AG04450 (cell line): Measurements from ENCODE around the gene ZCCHC7. TPM values are rescaled to one million over a fixed set of nuclear protein-coding genes. Genes with fewer than 3 reads are reported as not detected.

ENCODE experiments used
- CTCF ChIA-PET: fragments of 300-600, 350-600 bp; formaldehyde crosslinking; extraction: SDS; loops from one replicate; lab custom pipeline; 2022; ENCODE audit warnings: antibody characterized with exemption, inconsistent platforms; lab: Charles Lee
- POLR2A ChIA-PET: fragments of 350-600 bp; formaldehyde crosslinking; extraction: SDS; loops from one replicate; lab custom pipeline; 2021; ENCODE audit warnings: antibody characterized with exemption, inconsistent platforms; lab: Yijun Ruan, JAX
- DNase-seq: peaks from one replicate; pipeline ENCODE4 v3.0.0-alpha.2; 2011; ENCODE audit warnings: low read depth, low spot score
- H3K27ac ChIP-seq: one replicate; pipeline ENCODE4 v1.5.1; 2012; ENCODE audit warnings: low read depth, low read length, control low read depth
- H3K27me3 ChIP-seq: one replicate; pipeline ENCODE4 v1.6.0; 2012; ENCODE audit warnings: low read length; ENCODE audit not compliant: control insufficient read depth, insufficient read depth
- H3K4me3 ChIP-seq: 2 replicates; pipeline ENCODE4 v1.5.1; 2011; ENCODE audit warnings: mild to moderate bottlenecking, low read depth, low read length, control low read depth
- H3K9me3 ChIP-seq: 2 replicates; pipeline ENCODE4 v1.5.1; 2012; ENCODE audit warnings: low read length; ENCODE audit not compliant: control insufficient read depth, insufficient read depth
- CTCF ChIP-seq: IDR thresholded peaks from 2 replicates; pipeline ENCODE4 v1.5.1; 2011; ENCODE audit warnings: low read depth, low read length, control low read depth, inconsistent platforms
- polyA plus RNA-seq: library from polyadenylated mRNA; depleted of rRNA; stranded (reverse); fragments of >200 nt; gene quantifications from 2 replicates; pipeline ENCODE4 v1.2.3, GENCODE V29; 2011

Gene ZCCHC7
- polyA plus RNA-seq, 1 experiment: 21.6 TPM

GRCh38 chr9:37150415-37150814, 30.0 kb downstream of the ZCCHC7 start:
- ChIA-PET POLR2A (no interaction called here), CTCF (interaction anchor here (1.0 kb wide), 1 partner anchor 81 kb away, joined by 3 read pairs; no protein-coding TSS in a partner anchor)
- TF ChIP-seq CTCF: no peak
- no peak for DNase-seq
- Histone ChIP-seq H3K27me3 (no peaks in the 10 kb centered on the region), H3K9me3 (no peaks in the 10 kb centered on the region), H3K4me3 (no peak overlapping the region), H3K27ac (no peak overlapping the region)

GRCh38 chr9:37151812-37152211, 31.4 kb downstream of the ZCCHC7 start:
- TF ChIP-seq CTCF: no peak
- Histone ChIP-seq H3K9me3 (no peaks in the 10 kb centered on the region), H3K27ac (no peak overlapping the region), H3K27me3 (no peaks in the 10 kb centered on the region), H3K4me3 (no peak overlapping the region)
- CTCF ChIA-PET: no interaction called here
- DNase-seq: no peak
- POLR2A ChIA-PET: interaction anchor here (0.5 to 0.6 kb wide), 2 partner anchors 47 to 77 kb away, joined by 5 to 6 read pairs; no protein-coding TSS in a partner anchor

GRCh38 chr9:37152365-37152764, 32.0 kb downstream of the ZCCHC7 start:
- ChIA-PET POLR2A (interaction anchor here (0.5 kb wide), 1 partner anchor 76 kb away, joined by 6 read pairs; no protein-coding TSS in a partner anchor), CTCF (no interaction called here)
- no peak for DNase-seq
- no peak for TF ChIP-seq CTCF
- no peaks in the 10 kb centered on the region for H3K9me3 ChIP-seq
- no peak overlapping the region for H3K27ac ChIP-seq
- H3K27me3 ChIP-seq: no peaks in the 10 kb centered on the region
- H3K4me3 ChIP-seq: no peak overlapping the region

- Histone ChIP-seq H3K9me3 (no peaks in the 10 kb centered on the region), H3K27ac (no peak overlapping the region), H3K27me3 (no peaks in the 10 kb centered on the region), H3K4me3 (no peak overlapping the region)
- ChIA-PET POLR2A (no interaction called here), CTCF (interaction anchor here (1.1 kb wide), 1 partner anchor 16 kb away, joined by 3 read pairs; no protein-coding TSS in a partner anchor)
- DNase-seq: no peak
- no peak for TF ChIP-seq CTCF
Measured at GRCh38 chr9:37155601-37156000, 35.2 kb downstream of the ZCCHC7 start.

GRCh38 chr9:37156205-37156604, 35.8 kb downstream of the ZCCHC7 start:
- CTCF ChIA-PET: interaction anchor here (1.1 kb wide), 1 partner anchor 17 kb away, joined by 3 read pairs; no protein-coding TSS in a partner anchor
- POLR2A ChIA-PET: no interaction called here

More at GRCh38 chr9:37156205-37156604, 35.8 kb downstream of the ZCCHC7 start:
- no peak for DNase-seq
- Histone ChIP-seq H3K27me3 (no peaks in the 10 kb centered on the region), H3K4me3 (no peak overlapping the region), H3K9me3 (no peaks in the 10 kb centered on the region), H3K27ac (no peak overlapping the region)
- TF ChIP-seq CTCF: no peak
